Keratinocyte (primary cell): Measurements from ENCODE around the gene PPA2. TPM values are rescaled to one million over a fixed set of nuclear protein-coding genes. Genes with fewer than 3 reads are reported as not detected.

Experiments used
- DNase-seq: peaks from one replicate; pipeline ENCODE4 v3.0.0-alpha.2; 2011; ENCODE audit warnings: low read depth, missing footprints, low spot score
- FAIRE-seq: peaks from 2 replicates; lab custom pipeline; 2011; peaks lifted over from hg19 to GRCh38; lab: Jason Lieb, UNC
- H2AFZ ChIP-seq: 2 replicates; pipeline ENCODE4 v1.6.0; 2012; ENCODE audit warnings: low read length, control low read depth, inconsistent platforms; ENCODE audit not compliant: control insufficient read depth
- H3K27ac ChIP-seq: 2 replicates; pipeline ENCODE4 v1.5.1; 2011; ENCODE audit warnings: low read length; ENCODE audit not compliant: control insufficient read depth, insufficient read depth
- H3K27me3 ChIP-seq: 3 replicates; pipeline ENCODE4 v1.6.0; 2011; ENCODE audit warnings: low read length; ENCODE audit not compliant: control insufficient read depth, insufficient read depth; ENCODE audit errors: extremely low read depth
- H3K36me3 ChIP-seq, 2 experiments: 2 replicates in 1 of 2; 3 replicates in 1 of 2; pipeline ENCODE4 v1.5.1; 2011; ENCODE audit warnings: low read length in 2 of 2, mild to moderate bottlenecking in 1 of 2; ENCODE audit not compliant: control insufficient read depth in 2 of 2, insufficient read depth in 2 of 2; ENCODE audit errors: extremely low read depth in 1 of 2
- H3K4me1 ChIP-seq: 3 replicates; pipeline ENCODE4 v1.5.1; 2011; ENCODE audit warnings: low read length; ENCODE audit not compliant: control insufficient read depth, insufficient read depth; ENCODE audit errors: extremely low read depth
- H3K4me2 ChIP-seq: 3 replicates; pipeline ENCODE4 v1.6.0; 2011; ENCODE audit warnings: low read depth, low read length; ENCODE audit not compliant: control insufficient read depth, insufficient read depth; ENCODE audit errors: extremely low read depth
- H3K4me3 ChIP-seq, 3 experiments: fragments of 200-600 bp in 1 of 3; sonication (generic) in 1 of 3; 2 replicates in 2 of 3; 3 replicates in 1 of 3; pipeline ENCODE4 v1.5.1; 2011 to 2016; ENCODE audit warnings: low read length in 3 of 3, mild to moderate bottlenecking in 3 of 3, control low read depth in 2 of 3, inconsistent platforms in 1 of 3, low read depth in 1 of 3, mixed read lengths in 1 of 3, mixed run types in 1 of 3, moderate library complexity in 1 of 3; ENCODE audit not compliant: control insufficient read depth in 2 of 3, insufficient read depth in 2 of 3; ENCODE audit errors: extremely low read depth in 1 of 3
- H3K79me2 ChIP-seq: 2 replicates; pipeline ENCODE4 v1.6.0; 2012; ENCODE audit warnings: low read length; ENCODE audit not compliant: control insufficient read depth, insufficient read depth
- H3K9ac ChIP-seq: 3 replicates; pipeline ENCODE4 v1.6.0; 2011; ENCODE audit warnings: low read length; ENCODE audit not compliant: control insufficient read depth, insufficient read depth; ENCODE audit errors: extremely low read depth
- H3K9me1 ChIP-seq: 3 replicates; pipeline ENCODE4 v1.6.0; 2011; ENCODE audit warnings: low read length; ENCODE audit not compliant: control insufficient read depth, insufficient read depth; ENCODE audit errors: extremely low read depth
- H3K9me3 ChIP-seq: 2 replicates; pipeline ENCODE4 v1.5.1; 2012; ENCODE audit warnings: low read depth, low read length; ENCODE audit not compliant: control insufficient read depth
- H4K20me1 ChIP-seq: 3 replicates; pipeline ENCODE4 v1.6.0; 2011; ENCODE audit warnings: low read length; ENCODE audit not compliant: control insufficient read depth, insufficient read depth; ENCODE audit errors: extremely low read depth
- CTCF ChIP-seq, 3 experiments: IDR thresholded peaks in 1 of 3; conservative IDR thresholded peaks in 1 of 3; optimal IDR thresholded peaks in 1 of 3; 2 replicates in 2 of 3; 3 replicates in 1 of 3; pipeline versions ENCODE3 to v1.5.1; 2011; ENCODE audit warnings: low read length in 3 of 3, mild to moderate bottlenecking in 3 of 3, moderate library complexity in 2 of 3, control low read depth in 1 of 3, inconsistent platforms in 1 of 3; ENCODE audit not compliant: insufficient read depth in 2 of 3; ENCODE audit errors: extremely low read depth in 1 of 3
- EZH2 ChIP-seq: IDR thresholded peaks from one replicate; pipeline ENCODE4 v1.6.1; 2012; ENCODE audit warnings: inconsistent platforms, mild to moderate bottlenecking, low read length, moderate library complexity
- dilution Hi-C: fragments of 300-500 bp; cut with MboI; formaldehyde crosslinking; loops from one replicate; pipeline ENCODE4 v1.7.0; 2020; ENCODE audit warnings: low sequenced_read_pairs; ENCODE audit not compliant: extremely low pct_ligation_motif_present
- polyA plus RNA-seq, 5 experiments: library from polyadenylated mRNA; depleted of rRNA in 3 of 5; stranded (reverse) in 3 of 5; stranded (forward) in 1 of 5; unstranded in 1 of 5; fragments of >200 nt; gene quantifications; 1 replicate in 1 of 5; 2 replicates in 3 of 5; 3 replicates in 1 of 5; pipeline versions ENCODE4 v1.2.1 to v1.2.3, GENCODE V29; 2011 to 2012; ENCODE audit warnings: missing spikeins in 2 of 5, low read depth in 1 of 5, low replicate concordance in 1 of 5

Gene PPA2
- polyA plus RNA-seq, 1 donor (not counting 4 experiments of a cell fraction or from before 2014, with no cell fraction given) = 174 TPM

DNA sequence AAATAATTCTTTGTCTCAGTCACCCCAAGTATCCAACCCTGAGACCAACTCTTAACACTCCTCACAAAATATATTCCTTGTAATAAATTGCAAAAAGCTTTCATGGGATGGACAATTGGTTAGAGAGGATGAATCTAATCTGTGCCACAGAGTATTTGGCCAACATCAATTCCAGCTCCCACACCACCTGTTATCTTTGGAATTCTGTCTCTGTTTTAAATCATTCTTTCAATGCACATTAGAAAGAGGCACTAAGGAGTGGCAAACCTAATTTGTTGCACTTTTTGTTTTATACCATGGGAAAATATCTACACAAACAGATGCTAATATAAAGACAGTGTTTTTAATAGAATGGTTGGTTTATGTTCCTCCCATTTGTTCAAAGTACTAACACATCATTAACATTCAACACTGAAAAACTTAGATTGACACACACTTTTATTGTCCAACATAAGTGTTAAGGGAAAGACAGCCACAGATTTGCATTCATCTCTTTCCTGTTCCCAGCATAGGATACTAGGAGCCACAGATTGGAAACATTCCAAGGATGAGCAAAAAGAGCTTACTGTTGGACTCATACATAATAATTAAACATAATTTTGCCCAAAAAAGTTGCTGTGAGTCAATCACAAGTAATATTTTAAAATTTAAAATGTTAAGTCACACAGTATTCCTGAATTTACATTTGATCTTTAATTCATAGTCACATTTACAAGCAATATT, 116.4 kb downstream of the PPA2 start:
- no peak overlapping the region for H3K27ac ChIP-seq
- H3K9me1 ChIP-seq = no peaks in the 10 kb centered on the region
- no peak overlapping the region for H3K4me2 ChIP-seq
- H3K4me1 ChIP-seq = no peaks in the 10 kb centered on the region
- dilution Hi-C loops = no loop called here
- H3K27me3 ChIP-seq = no peaks in the 10 kb centered on the region
- H3K4me3 ChIP-seq = no peak overlapping the region
- no peaks in the 10 kb centered on the region for H3K79me2 ChIP-seq
- no peak for DNase-seq
- H3K36me3 ChIP-seq = peaks cover 0 to 5% of the 10 kb centered on the region in 2 experiments
- no peaks in the 10 kb centered on the region for H3K9me3 ChIP-seq
- H2AFZ ChIP-seq = no peak overlapping the region
- no peaks in the 10 kb centered on the region for H4K20me1 ChIP-seq
- no peak for FAIRE-seq
- no peak overlapping the region for H3K9ac ChIP-seq
- TF ChIP-seq EZH2 = no peak
- no peak for TF ChIP-seq CTCF (optimal IDR thresholded peaks at IDR 0.05 in 1 of 3, IDR thresholded peaks at IDR 0.05 in 1 of 3, conservative IDR thresholded peaks at IDR 0.05 in 1 of 3; ENCODE audit: extremely low read depth in 1 of 3, insufficient read depth in 2 of 3, low read length in 3 of 3)

DNA sequence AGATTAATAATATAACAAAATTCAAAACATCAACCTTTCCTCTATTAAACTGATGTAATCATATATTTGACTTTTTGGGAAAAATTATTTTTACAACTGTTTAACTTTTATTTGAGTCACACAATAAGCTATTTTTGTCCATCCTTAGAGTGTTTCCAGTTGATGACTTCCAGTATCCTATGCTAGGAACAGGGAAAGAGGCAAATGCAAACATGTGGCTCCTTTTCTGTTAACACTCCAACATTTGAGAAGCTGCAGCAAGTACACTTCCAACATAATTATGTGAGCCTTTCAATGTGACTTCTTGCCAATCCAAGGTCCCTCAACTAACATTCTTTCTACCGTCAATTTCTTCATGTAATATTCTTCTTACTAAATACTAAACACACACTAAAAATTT, 117.7 kb downstream of the PPA2 start:
- no peaks in the 10 kb centered on the region for H3K79me2 ChIP-seq
- no peaks in the 10 kb centered on the region for H3K9me1 ChIP-seq
- no peak overlapping the region for H2AFZ ChIP-seq
- dilution Hi-C loops = no loop called here
- no peaks in the 10 kb centered on the region for H3K4me1 ChIP-seq
- H3K4me2 ChIP-seq = no peak overlapping the region
- peaks cover 0 to 5% of the 10 kb centered on the region in 2 experiments for H3K36me3 ChIP-seq
- no peaks in the 10 kb centered on the region for H3K27me3 ChIP-seq
- no peak overlapping the region for H3K27ac ChIP-seq
- H4K20me1 ChIP-seq = no peaks in the 10 kb centered on the region
- no peak for DNase-seq
- FAIRE-seq = no peak
- no peaks in the 10 kb centered on the region for H3K9me3 ChIP-seq
- no peak overlapping the region for H3K4me3 ChIP-seq
- TF ChIP-seq EZH2 (no peak), CTCF (optimal IDR thresholded peaks at IDR 0.05 in 1 of 3, IDR thresholded peaks at IDR 0.05 in 1 of 3, conservative IDR thresholded peaks at IDR 0.05 in 1 of 3; ENCODE audit: extremely low read depth in 1 of 3, insufficient read depth in 2 of 3, low read length in 3 of 3) (no peak)
- no peak overlapping the region for H3K9ac ChIP-seq
